ENCODE data around the gene ZNF331. TPM values are rescaled to one million over a fixed set of nuclear protein-coding genes. Genes with fewer than 3 reads are reported as not detected.

ZNF331 gene
- polyA plus RNA-seq, 2 donors: 4.7 to 6.1 TPM

GRCh38 chr19:53519446-53519845, 18.5 kb upstream of the ZNF331 start:
- no peak overlapping the region for H3K27ac ChIP-seq (ENCODE audit: low read depth in 2 of 2, low read length in 1 of 2)
- no peak overlapping the region for H3K4me3 ChIP-seq (ENCODE audit: low read depth in 1 of 2, low read length in 2 of 2)
- peaks cover 0 to 13% of the 10 kb centered on the region in 2 donors for H3K9me3 ChIP-seq (ENCODE audit: control insufficient read depth in 2 of 2, insufficient read depth in 1 of 2, low read depth in 1 of 2, low read length in 1 of 2)
- no peaks in the 10 kb centered on the region for H3K27me3 ChIP-seq (ENCODE audit: control insufficient read depth in 1 of 2, insufficient read depth in 2 of 2, low read length in 2 of 2)
- 84 to 87% methylated on average over 7 of the region's 7 CpGs for WGBS, 2 donors
- H3K36me3 ChIP-seq (ENCODE audit: control insufficient read depth in 2 of 2, insufficient read depth in 2 of 2, low read length in 1 of 2): no peaks in the 10 kb centered on the region
- H3K4me1 ChIP-seq (ENCODE audit: control insufficient read depth in 2 of 2, insufficient read depth in 2 of 2, low read length in 1 of 2): peaks cover 5 to 9% of the 10 kb centered on the region in 2 donors

- peak overlapping the region; percentile 82 to 85 for H3K27ac ChIP-seq (ENCODE audit: low read depth in 2 of 2, low read length in 1 of 2)
- peak overlapping the region; percentile 63 to 72 for H3K4me3 ChIP-seq (ENCODE audit: low read depth in 1 of 2, low read length in 2 of 2)
- no peaks in the 10 kb centered on the region for H3K27me3 ChIP-seq (ENCODE audit: control insufficient read depth in 1 of 2, insufficient read depth in 2 of 2, low read length in 2 of 2)
- 63 to 69% methylated on average over 13 of the region's 13 CpGs for WGBS, 2 donors
- no peaks in the 10 kb centered on the region for H3K36me3 ChIP-seq (ENCODE audit: control insufficient read depth in 2 of 2, insufficient read depth in 2 of 2, low read length in 1 of 2)
- peaks cover 0 to 13% of the 10 kb centered on the region in 2 donors for H3K9me3 ChIP-seq (ENCODE audit: control insufficient read depth in 2 of 2, insufficient read depth in 1 of 2, low read depth in 1 of 2, low read length in 1 of 2)
- H3K4me1 ChIP-seq (ENCODE audit: control insufficient read depth in 2 of 2, insufficient read depth in 2 of 2, low read length in 1 of 2): peaks cover 5 to 9% of the 10 kb centered on the region in 2 donors
These were observed 17.8 kb upstream of the ZNF331 start for GRCh38 chr19:53520163-53520546.

GRCh38 chr19:53520547-53521372, 17.2 kb upstream of the ZNF331 start:
- H3K36me3 ChIP-seq (ENCODE audit: control insufficient read depth in 2 of 2, insufficient read depth in 2 of 2, low read length in 1 of 2): no peaks in the 10 kb centered on the region
- H3K27me3 ChIP-seq (ENCODE audit: control insufficient read depth in 1 of 2, insufficient read depth in 2 of 2, low read length in 2 of 2): no peaks in the 10 kb centered on the region
- peaks cover 0 to 13% of the 10 kb centered on the region in 2 donors for H3K9me3 ChIP-seq (ENCODE audit: control insufficient read depth in 2 of 2, insufficient read depth in 1 of 2, low read depth in 1 of 2, low read length in 1 of 2)
- peaks cover 5 to 9% of the 10 kb centered on the region in 2 donors for H3K4me1 ChIP-seq (ENCODE audit: control insufficient read depth in 2 of 2, insufficient read depth in 2 of 2, low read length in 1 of 2)
- peak overlapping the region; percentile 63 to 72 for H3K4me3 ChIP-seq (ENCODE audit: low read depth in 1 of 2, low read length in 2 of 2)
- WGBS, 2 donors: 1 to 2% methylated on average over 46 of the region's 46 CpGs
- peak overlapping the region; percentile 82 to 85 for H3K27ac ChIP-seq (ENCODE audit: low read depth in 2 of 2, low read length in 1 of 2)

GRCh38 chr19:53521373-53522202, 16.4 kb upstream of the ZNF331 start:
- peak overlapping the region in 1 of 2 donors; percentile 71 for H3K27ac ChIP-seq (ENCODE audit: low read depth in 2 of 2, low read length in 1 of 2)
- peaks cover 5 to 9% of the 10 kb centered on the region in 2 donors for H3K4me1 ChIP-seq (ENCODE audit: control insufficient read depth in 2 of 2, insufficient read depth in 2 of 2, low read length in 1 of 2)
- no peaks in the 10 kb centered on the region for H3K27me3 ChIP-seq (ENCODE audit: control insufficient read depth in 1 of 2, insufficient read depth in 2 of 2, low read length in 2 of 2)
- 22 to 24% methylated on average over 33 of the region's 33 CpGs for WGBS, 2 donors
- H3K9me3 ChIP-seq (ENCODE audit: control insufficient read depth in 2 of 2, insufficient read depth in 1 of 2, low read depth in 1 of 2, low read length in 1 of 2): peaks cover 2 to 13% of the 10 kb centered on the region in 2 donors
- H3K4me3 ChIP-seq (ENCODE audit: low read depth in 1 of 2, low read length in 2 of 2): peak overlapping the region; percentile 63 to 72
- H3K36me3 ChIP-seq (ENCODE audit: control insufficient read depth in 2 of 2, insufficient read depth in 2 of 2, low read length in 1 of 2): no peaks in the 10 kb centered on the region

- Histone ChIP-seq H3K4me3 (ENCODE audit: low read depth in 1 of 2, low read length in 2 of 2) (no peak overlapping the region), H3K36me3 (ENCODE audit: control insufficient read depth in 2 of 2, insufficient read depth in 2 of 2, low read length in 1 of 2) (no peaks in the 10 kb centered on the region), H3K27me3 (ENCODE audit: control insufficient read depth in 1 of 2, insufficient read depth in 2 of 2, low read length in 2 of 2) (no peaks in the 10 kb centered on the region), H3K4me1 (ENCODE audit: control insufficient read depth in 2 of 2, insufficient read depth in 2 of 2, low read length in 1 of 2) (peaks cover 5 to 9% of the 10 kb centered on the region in 2 donors), H3K9me3 (ENCODE audit: control insufficient read depth in 2 of 2, insufficient read depth in 1 of 2, low read depth in 1 of 2, low read length in 1 of 2) (peaks cover 2 to 5% of the 10 kb centered on the region in 2 donors), H3K27ac (ENCODE audit: low read depth in 2 of 2, low read length in 1 of 2) (no peak overlapping the region)
- WGBS, 2 donors: 96 to 98% methylated on average over 2 of the region's 2 CpGs
These were observed 12.0 kb upstream of the ZNF331 start for GRCh38 chr19:53525922-53526321.

- WGBS, 2 donors: 94 to 96% methylated on average over 8 of the region's 8 CpGs
- no peaks in the 10 kb centered on the region for H3K36me3 ChIP-seq (ENCODE audit: control insufficient read depth in 2 of 2, insufficient read depth in 2 of 2, low read length in 1 of 2)
- no peaks in the 10 kb centered on the region for H3K27me3 ChIP-seq (ENCODE audit: control insufficient read depth in 1 of 2, insufficient read depth in 2 of 2, low read length in 2 of 2)
- no peak overlapping the region for H3K4me3 ChIP-seq (ENCODE audit: low read depth in 1 of 2, low read length in 2 of 2)
- peaks cover 0 to 2% of the 10 kb centered on the region in 2 donors for H3K9me3 ChIP-seq (ENCODE audit: control insufficient read depth in 2 of 2, insufficient read depth in 1 of 2, low read depth in 1 of 2, low read length in 1 of 2)
- H3K4me1 ChIP-seq (ENCODE audit: control insufficient read depth in 2 of 2, insufficient read depth in 2 of 2, low read length in 1 of 2): no peaks in the 10 kb centered on the region
- no peak overlapping the region for H3K27ac ChIP-seq (ENCODE audit: low read depth in 2 of 2, low read length in 1 of 2)
These were observed 7.3 kb upstream of the ZNF331 start for GRCh38 chr19:53530622-53531021.

GRCh38 chr19:53531457-53531856, 6.5 kb upstream of the ZNF331 start:
- H3K4me1 ChIP-seq (ENCODE audit: control insufficient read depth in 2 of 2, insufficient read depth in 2 of 2, low read length in 1 of 2): no peaks in the 10 kb centered on the region
- 78 to 87% methylated on average over 4 of the region's 4 CpGs for WGBS, 2 donors
- no peaks in the 10 kb centered on the region for H3K27me3 ChIP-seq (ENCODE audit: control insufficient read depth in 1 of 2, insufficient read depth in 2 of 2, low read length in 2 of 2)

GRCh38 chr19:53532362-53532761, 5.6 kb upstream of the ZNF331 start:
- no peaks in the 10 kb centered on the region for H3K4me1 ChIP-seq (ENCODE audit: control insufficient read depth in 2 of 2, insufficient read depth in 2 of 2, low read length in 1 of 2)
- no peak overlapping the region for H3K27ac ChIP-seq (ENCODE audit: low read depth in 2 of 2, low read length in 1 of 2)
- no peak overlapping the region for H3K4me3 ChIP-seq (ENCODE audit: low read depth in 1 of 2, low read length in 2 of 2)
- WGBS, 2 donors: 92 to 100% methylated on average over 1 of the region's 1 CpG
- H3K27me3 ChIP-seq (ENCODE audit: control insufficient read depth in 1 of 2, insufficient read depth in 2 of 2, low read length in 2 of 2): no peaks in the 10 kb centered on the region
- no peaks in the 10 kb centered on the region for H3K36me3 ChIP-seq (ENCODE audit: control insufficient read depth in 2 of 2, insufficient read depth in 2 of 2, low read length in 1 of 2)
- peaks cover 0 to 2% of the 10 kb centered on the region in 2 donors for H3K9me3 ChIP-seq (ENCODE audit: control insufficient read depth in 2 of 2, insufficient read depth in 1 of 2, low read depth in 1 of 2, low read length in 1 of 2)

More at GRCh38 chr19:53531457-53531856, 6.5 kb upstream of the ZNF331 start:
- Histone ChIP-seq H3K4me3 (ENCODE audit: low read depth in 1 of 2, low read length in 2 of 2) (no peak overlapping the region), H3K9me3 (ENCODE audit: control insufficient read depth in 2 of 2, insufficient read depth in 1 of 2, low read depth in 1 of 2, low read length in 1 of 2) (no peaks in the 10 kb centered on the region), H3K36me3 (ENCODE audit: control insufficient read depth in 2 of 2, insufficient read depth in 2 of 2, low read length in 1 of 2) (no peaks in the 10 kb centered on the region), H3K27ac (ENCODE audit: low read depth in 2 of 2, low read length in 1 of 2) (no peak overlapping the region)

GRCh38 chr19:53536225-53536548, 1.8 kb upstream of the ZNF331 start:
- Histone ChIP-seq H3K36me3 (ENCODE audit: control insufficient read depth in 2 of 2, insufficient read depth in 2 of 2, low read length in 1 of 2) (no peaks in the 10 kb centered on the region), H3K9me3 (ENCODE audit: control insufficient read depth in 2 of 2, insufficient read depth in 1 of 2, low read depth in 1 of 2, low read length in 1 of 2) (peaks cover 0 to 5% of the 10 kb centered on the region in 2 donors)

More at GRCh38 chr19:53536225-53536548, 1.8 kb upstream of the ZNF331 start:
- no peak overlapping the region for H3K27ac ChIP-seq (ENCODE audit: low read depth in 2 of 2, low read length in 1 of 2)
- H3K4me1 ChIP-seq (ENCODE audit: control insufficient read depth in 2 of 2, insufficient read depth in 2 of 2, low read length in 1 of 2): peaks cover 0 to 3% of the 10 kb centered on the region in 2 donors
- H3K4me3 ChIP-seq (ENCODE audit: low read depth in 1 of 2, low read length in 2 of 2): no peak overlapping the region
- H3K27me3 ChIP-seq (ENCODE audit: control insufficient read depth in 1 of 2, insufficient read depth in 2 of 2, low read length in 2 of 2): no peaks in the 10 kb centered on the region
